Measurements from ENCODE around the gene LHPP.

DNA sequence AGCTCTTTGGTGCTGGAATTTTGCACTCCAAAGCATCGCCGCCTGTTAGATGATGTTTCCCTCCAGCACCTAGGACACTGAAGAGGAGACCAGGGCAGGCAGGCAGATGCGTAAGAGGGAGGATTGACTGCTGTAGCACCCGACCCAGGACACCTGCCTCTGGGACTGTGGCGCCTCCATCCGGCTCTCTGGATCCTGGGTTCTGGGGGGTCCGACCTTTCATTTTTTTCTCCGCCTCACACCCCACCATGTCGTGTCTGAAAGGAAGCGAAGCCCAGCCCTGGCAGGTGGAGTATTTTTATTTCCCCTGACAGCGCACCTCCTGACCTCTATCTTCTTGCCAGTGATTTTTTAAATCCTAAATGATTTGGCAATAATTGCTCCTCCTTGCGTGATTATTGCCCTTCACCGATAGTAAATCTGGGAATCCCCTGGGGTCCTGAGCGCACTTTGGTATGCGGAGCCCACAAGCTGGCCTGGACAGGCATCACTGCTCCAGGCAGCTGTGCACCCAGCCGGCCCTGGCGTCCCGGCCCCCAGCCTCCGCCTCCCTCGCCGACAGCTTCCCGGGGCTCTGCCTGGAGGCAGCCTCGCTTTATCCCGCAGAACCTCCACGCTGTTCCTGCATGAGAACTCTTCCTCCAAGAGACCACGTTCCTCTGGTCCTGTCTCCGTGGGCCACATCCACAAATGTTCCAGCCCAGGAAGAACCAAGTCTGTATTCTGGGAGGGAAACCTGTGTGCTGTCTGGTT is 48.4 kb downstream of the LHPP start:
- TF ChIP-seq, protein P1, sequence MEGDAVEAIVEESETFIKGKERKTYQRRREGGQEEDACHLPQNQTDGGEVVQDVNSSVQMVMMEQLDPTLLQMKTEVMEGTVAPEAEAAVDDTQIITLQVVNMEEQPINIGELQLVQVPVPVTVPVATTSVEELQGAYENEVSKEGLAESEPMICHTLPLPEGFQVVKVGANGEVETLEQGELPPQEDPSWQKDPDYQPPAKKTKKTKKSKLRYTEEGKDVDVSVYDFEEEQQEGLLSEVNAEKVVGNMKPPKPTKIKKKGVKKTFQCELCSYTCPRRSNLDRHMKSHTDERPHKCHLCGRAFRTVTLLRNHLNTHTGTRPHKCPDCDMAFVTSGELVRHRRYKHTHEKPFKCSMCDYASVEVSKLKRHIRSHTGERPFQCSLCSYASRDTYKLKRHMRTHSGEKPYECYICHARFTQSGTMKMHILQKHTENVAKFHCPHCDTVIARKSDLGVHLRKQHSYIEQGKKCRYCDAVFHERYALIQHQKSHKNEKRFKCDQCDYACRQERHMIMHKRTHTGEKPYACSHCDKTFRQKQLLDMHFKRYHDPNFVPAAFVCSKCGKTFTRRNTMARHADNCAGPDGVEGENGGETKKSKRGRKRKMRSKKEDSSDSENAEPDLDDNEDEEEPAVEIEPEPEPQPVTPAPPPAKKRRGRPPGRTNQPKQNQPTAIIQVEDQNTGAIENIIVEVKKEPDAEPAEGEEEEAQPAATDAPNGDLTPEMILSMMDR (IDR thresholded peaks at IDR 0.05) = no peak
- TF ChIP-seq POLR2A (IDR thresholded peaks at IDR 0.05) = no peak
